ENCODE measurements around the gene LGSN. TPM values are rescaled to one million over a fixed set of nuclear protein-coding genes. Genes with fewer than 3 reads are reported as not detected.
A peak's percentile ranks its signal among the peaks of the same experiment; 100 is the strongest.

LGSN gene
- total and polyA plus RNA-seq, 10 of the 15 experiments (the other 5 are each of a cell fraction or from before 2014, with no cell fraction given), result not detected

DNA sequence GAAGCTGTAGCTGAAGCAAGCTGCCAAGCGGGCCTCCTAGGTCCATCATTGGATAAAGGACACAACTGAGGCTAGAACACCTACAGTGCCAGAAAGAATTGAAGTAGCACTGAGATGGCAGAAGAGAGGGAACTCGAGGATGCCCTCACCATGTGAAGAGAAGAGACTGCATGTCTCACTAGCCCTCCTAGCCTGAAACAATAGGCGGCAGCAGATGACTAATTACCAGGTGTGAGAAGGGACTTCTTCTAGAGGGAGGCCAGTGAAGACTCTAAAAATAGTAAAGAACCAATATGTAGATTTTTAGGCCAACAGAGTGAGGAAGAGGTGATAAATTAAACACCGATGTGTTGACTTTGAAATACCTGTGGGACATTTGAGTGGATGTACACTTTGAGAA is 50.3 kb downstream of the LGSN start (continued):
- TF ChIP-seq MEF2B (IDR thresholded peaks at IDR 0.05; ENCODE audit: partially characterized antibody, poor library complexity, severe bottlenecking), result peak; percentile 43
- TF ChIP-seq, protein P1, sequence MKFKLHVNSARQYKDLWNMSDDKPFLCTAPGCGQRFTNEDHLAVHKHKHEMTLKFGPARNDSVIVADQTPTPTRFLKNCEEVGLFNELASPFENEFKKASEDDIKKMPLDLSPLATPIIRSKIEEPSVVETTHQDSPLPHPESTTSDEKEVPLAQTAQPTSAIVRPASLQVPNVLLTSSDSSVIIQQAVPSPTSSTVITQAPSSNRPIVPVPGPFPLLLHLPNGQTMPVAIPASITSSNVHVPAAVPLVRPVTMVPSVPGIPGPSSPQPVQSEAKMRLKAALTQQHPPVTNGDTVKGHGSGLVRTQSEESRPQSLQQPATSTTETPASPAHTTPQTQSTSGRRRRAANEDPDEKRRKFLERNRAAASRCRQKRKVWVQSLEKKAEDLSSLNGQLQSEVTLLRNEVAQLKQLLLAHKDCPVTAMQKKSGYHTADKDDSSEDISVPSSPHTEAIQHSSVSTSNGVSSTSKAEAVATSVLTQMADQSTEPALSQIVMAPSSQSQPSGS (IDR thresholded peaks at IDR 0.05; ENCODE audit: low read length), result no peak

DNA sequence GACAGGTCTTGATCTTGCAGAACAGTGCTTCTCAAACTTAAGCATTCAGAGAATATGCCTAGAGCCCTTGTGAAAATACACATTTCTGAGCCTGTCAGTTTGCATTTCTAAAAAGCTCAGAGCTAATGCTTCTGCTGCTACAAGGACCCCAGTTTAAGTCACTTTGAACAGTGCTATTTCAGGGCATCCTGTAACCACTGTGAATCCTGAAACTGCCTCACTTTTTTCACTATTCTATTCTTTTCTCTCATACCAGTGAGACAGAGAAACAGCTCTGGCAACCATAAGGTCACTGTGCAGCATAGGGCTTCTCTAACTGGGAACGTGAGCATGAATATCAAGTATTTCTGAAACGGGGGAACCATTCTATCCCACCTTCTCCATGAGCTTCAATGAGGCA is 51.2 kb downstream of the LGSN start:
- POLR2A ChIA-PET, result interaction anchor here (1.2 kb wide), 1 partner anchor 173 kb away, joined by 3 read pairs; no protein-coding TSS in a partner anchor
- SMC1A ChIA-PET (ENCODE audit: uncharacterized antibody, unreplicated experiment), result interaction anchor here (0.7 to 3.0 kb wide), 29 partner anchors 11 to 984 kb away, joined by 3 to 19 read pairs (median 4); partner anchors contain the start of gene KHDRBS2
- Histone ChIP-seq H2AFZ (ENCODE audit: control insufficient read depth, low read depth, low read length) (no peak overlapping the region), H3K4me2 (ENCODE audit: control insufficient read depth, insufficient read depth) (peak overlapping the region; percentile 4; the same call in 1 of the 2 replicates), H3K27me3 (replicated peaks in 1 of 2; ENCODE audit: control insufficient read depth in 2 of 2, insufficient read depth in 2 of 2, low read length in 1 of 2) (no peaks in the 10 kb centered on the region), H4K20me1 (ENCODE audit: control insufficient read depth, insufficient read depth) (no peaks in the 10 kb centered on the region), H3K9me3 (replicated peaks; ENCODE audit: control insufficient read depth, insufficient read depth, low read length) (no peaks in the 10 kb centered on the region), H3K79me2 (ENCODE audit: control insufficient read depth, insufficient read depth, low read length) (no peaks in the 10 kb centered on the region), H3K4me3 (no peak overlapping the region), H3K27ac (ENCODE audit: control insufficient read depth, insufficient read depth) (no peak overlapping the region), H3K4me1 (ENCODE audit: control insufficient read depth, insufficient read depth, low read length) (no peaks in the 10 kb centered on the region; the same call in 1 of the 2 replicates), H3K9ac (ENCODE audit: control insufficient read depth, insufficient read depth, low read length) (no peak overlapping the region), H3K36me3 (ENCODE audit: control insufficient read depth in 2 of 2, insufficient read depth in 2 of 2, low read length in 1 of 2) (no peaks in the 10 kb centered on the region)
- BruUV-seq (replicated peaks), result no TSS peak
- RAD21 ChIA-PET (ENCODE audit: unreplicated experiment), result interaction anchor here (0.7 to 2.6 kb wide), 11 partner anchors 11 to 1461 kb away, joined by 3 to 10 read pairs (median 4); no protein-coding TSS in a partner anchor
- DNase-seq (ENCODE audit: low read depth, low spot score) (no peak), ATAC-seq (peak; percentile 86), FAIRE-seq (no peak)
- in situ Hi-C loops (cut with MboI), result no loop called here
- CTCF ChIA-PET, result interaction anchor here (0.6 to 3.1 kb wide), 15 partner anchors 12 to 526 kb away, joined by 3 to 9 read pairs (median 4); no protein-coding TSS in a partner anchor
- 17% methylated on average over 2 of the region's 2 CpGs for WGBS (ENCODE audit: insufficient coverage, insufficient replicate concordance, low lambda C conversion rate, missing lambda C conversion rate)
- intact Hi-C loops (cut with micrococcal nuclease; ENCODE audit: unreplicated experiment), result loop anchor here (2.0 kb wide), 1 partner anchor 32 kb away; no protein-coding TSS in a partner anchor
- TF ChIP-seq EGR1 (IDR thresholded peaks at IDR 0.05; ENCODE audit: borderline replicate concordance in 1 of 2, low read depth in 2 of 2, low read length in 2 of 2) (no peak), MEF2A (IDR thresholded peaks at IDR 0.05; ENCODE audit: insufficient read depth, low read depth, low read length) (peak; percentile 72; the same call in 1 of the 2 replicates), BACH1 (IDR thresholded peaks at IDR 0.05; ENCODE audit: borderline replicate concordance) (no peak), RUNX3 (IDR thresholded peaks at IDR 0.05; ENCODE audit: low read length) (peak; percentile 46), NFIC (IDR thresholded peaks at IDR 0.05; ENCODE audit: low read depth, low read length) (no peak), RELA (IDR thresholded peaks at IDR 0.05; ENCODE audit: borderline replicate concordance, partially characterized antibody) (no peak), MEF2B (IDR thresholded peaks at IDR 0.05; ENCODE audit: partially characterized antibody, poor library complexity, severe bottlenecking) (no peak), SREBF1 (IDR thresholded peaks at IDR 0.05; ENCODE audit: low read length) (no peak), STAT3 (IDR thresholded peaks at IDR 0.05; ENCODE audit: low read depth, low read length) (no peak), ZNF24 (IDR thresholded peaks at IDR 0.05) (no peak)
- TF ChIP-seq, protein P1 (IDR thresholded peaks at IDR 0.05; ENCODE audit: low read length), result no peak
- TF ChIP-seq, protein P2, sequence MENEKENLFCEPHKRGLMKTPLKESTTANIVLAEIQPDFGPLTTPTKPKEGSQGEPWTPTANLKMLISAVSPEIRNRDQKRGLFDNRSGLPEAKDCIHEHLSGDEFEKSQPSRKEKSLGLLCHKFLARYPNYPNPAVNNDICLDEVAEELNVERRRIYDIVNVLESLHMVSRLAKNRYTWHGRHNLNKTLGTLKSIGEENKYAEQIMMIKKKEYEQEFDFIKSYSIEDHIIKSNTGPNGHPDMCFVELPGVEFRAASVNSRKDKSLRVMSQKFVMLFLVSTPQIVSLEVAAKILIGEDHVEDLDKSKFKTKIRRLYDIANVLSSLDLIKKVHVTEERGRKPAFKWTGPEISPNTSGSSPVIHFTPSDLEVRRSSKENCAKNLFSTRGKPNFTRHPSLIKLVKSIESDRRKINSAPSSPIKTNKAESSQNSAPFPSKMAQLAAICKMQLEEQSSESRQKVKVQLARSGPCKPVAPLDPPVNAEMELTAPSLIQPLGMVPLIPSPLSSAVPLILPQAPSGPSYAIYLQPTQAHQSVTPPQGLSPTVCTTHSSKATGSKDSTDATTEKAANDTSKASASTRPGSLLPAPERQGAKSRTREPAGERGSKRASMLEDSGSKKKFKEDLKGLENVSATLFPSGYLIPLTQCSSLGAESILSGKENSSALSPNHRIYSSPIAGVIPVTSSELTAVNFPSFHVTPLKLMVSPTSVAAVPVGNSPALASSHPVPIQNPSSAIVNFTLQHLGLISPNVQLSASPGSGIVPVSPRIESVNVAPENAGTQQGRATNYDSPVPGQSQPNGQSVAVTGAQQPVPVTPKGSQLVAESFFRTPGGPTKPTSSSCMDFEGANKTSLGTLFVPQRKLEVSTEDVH (IDR thresholded peaks at IDR 0.05; ENCODE audit: low read depth, partially characterized antibody), result no peak
